Stimulated activated CD8-positive, alpha-beta memory T cell treated with anti-CD3 and anti-CD28 coated beads, Interleukin-4, amount 100 ng/mL, for 4 hours (primary cell): ENCODE data around the gene SLC39A11.

Experiments
- DNase-seq, 2 donors: peaks; one replicate each; pipeline ENCODE4 v3.0.0-alpha.2; 2020; ENCODE audit warnings: low read depth in 2 of 2, low spot score in 1 of 2

Gene SLC39A11

DNA sequence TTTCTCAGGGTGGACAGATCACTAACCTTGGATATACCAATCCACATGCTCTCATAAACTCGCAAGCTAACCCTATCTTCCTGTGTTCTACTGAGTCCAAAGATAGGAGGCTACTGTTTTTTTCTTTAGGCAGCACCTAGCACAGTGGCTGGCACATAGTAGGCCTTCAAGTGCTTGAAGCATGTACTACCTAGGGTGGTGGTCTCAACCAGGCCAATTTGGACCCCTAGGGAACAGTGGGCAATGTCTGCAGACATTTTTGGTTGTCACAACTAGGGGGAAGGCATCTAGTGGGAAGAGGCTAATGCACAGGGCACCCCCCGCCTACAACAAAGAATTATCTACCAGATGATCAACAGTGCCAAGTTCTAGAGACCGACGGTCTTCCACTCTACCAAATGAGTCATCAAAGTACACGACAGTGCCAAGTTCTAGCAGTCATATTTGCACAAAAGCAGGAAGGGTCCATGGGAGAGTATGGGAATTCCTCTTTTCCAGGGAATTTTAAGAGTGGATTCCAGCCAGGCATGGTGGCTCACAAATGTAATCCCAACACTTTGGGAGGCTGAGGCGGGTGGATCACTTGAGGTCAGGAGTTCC, 390.3 kb downstream of the SLC39A11 start:
- no peak for DNase-seq

DNA sequence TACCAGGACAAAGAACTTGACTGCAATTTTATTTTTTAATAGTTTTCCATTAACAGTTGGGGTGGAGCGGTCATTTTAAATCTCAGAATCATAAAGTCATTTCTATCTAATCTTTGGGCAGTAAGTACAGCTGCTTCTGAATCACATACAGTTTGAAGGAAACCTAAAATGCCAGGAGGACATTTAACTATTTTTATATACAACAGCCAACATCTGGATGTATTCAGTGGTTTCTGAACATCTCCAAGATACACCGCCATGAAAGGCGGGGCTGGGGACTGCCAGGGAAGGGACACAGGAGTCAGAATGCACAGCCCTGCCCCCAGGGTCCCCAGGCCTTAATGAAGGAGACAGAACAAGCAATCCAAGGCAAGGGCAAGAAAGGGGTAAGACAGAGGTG, 392.3 kb downstream of the SLC39A11 start:
- no peak for DNase-seq

- no peak for DNase-seq
Observed at GRCh38 chr17:72699545-72699944, 392.9 kb downstream of the SLC39A11 start.

- no peak for DNase-seq
Observed at GRCh38 chr17:72697602-72698146, 394.8 kb downstream of the SLC39A11 start.

DNA sequence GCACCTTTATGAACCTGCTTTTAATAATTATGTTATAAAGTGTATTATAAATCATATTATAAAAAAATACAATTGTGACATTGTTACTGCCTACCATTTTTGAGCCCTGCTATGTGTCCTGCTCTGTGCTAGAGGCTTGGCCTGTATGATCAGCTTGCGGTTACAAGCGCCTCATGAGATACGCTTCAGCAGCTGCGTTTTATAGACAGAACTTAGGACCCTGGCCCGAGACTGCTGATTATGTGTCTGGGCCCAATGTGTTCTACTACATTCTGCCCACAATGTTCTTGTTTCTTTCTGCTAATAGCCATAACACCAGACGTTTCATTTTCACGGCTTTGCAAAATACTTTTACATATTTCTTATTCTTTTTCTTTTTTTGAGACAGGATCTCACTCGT, 395.8 kb downstream of the SLC39A11 start:
- DNase-seq = no peak

DNA sequence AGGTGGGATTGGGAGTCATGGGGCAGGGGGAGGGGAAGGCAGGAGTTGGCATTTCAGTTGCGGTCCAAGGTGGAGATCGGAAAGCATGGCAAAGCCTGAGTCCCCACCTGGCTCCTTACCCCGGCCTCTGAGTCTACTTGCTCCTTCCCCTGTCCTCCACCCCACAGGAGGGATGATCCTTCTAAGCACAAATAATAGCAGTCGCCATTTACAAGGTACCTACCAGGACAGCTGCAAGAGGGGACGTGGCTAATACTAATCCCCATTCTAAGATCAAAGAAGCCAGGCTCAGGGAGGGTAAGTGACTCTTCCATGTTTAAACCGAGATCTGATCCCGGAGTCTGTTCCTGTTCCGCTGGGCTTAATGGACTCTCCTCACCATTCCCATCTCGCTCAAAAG, 396.3 kb downstream of the SLC39A11 start:
- no peak for DNase-seq

GRCh38 chr17:72693956-72694355, 398.5 kb downstream of the SLC39A11 start:
- no peak for DNase-seq

DNA sequence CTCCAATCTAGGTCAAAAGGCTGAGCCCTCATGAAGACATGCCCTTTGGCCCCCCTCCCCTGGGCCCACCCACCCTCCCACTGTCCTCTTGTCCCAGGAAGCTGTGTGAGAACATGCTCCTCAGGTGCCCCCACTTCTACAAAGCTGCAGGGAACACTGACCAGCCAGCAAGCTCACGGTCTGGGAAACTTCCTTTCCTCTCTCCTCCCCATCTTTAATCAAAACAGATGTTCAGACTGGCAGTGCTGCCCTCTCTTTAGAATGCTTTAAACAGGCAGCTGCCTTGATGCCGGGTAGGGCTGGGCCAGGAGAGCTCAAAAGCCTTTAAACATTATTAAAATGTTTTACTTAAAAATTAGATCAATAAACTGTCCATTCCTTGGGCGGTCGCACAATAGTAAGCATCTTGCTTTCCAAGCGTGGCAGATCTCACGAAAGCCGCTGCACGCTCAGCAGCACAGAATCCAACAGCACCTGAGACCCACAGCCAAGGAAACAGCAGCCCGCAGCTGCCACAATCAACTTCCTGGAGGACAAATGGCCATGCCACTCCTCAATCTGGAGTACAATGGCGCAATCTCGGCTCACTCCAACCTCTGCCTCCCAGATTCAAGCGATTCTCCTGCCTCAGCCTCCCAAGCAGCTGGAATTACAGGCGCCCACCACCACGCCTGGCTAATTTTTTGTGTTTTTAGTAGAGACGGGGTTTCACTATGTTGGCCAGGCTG, 399.2 kb downstream of the SLC39A11 start:
- no peak for DNase-seq

GRCh38 chr17:72692676-72693075, 399.8 kb downstream of the SLC39A11 start:
- DNase-seq = no peak

DNA sequence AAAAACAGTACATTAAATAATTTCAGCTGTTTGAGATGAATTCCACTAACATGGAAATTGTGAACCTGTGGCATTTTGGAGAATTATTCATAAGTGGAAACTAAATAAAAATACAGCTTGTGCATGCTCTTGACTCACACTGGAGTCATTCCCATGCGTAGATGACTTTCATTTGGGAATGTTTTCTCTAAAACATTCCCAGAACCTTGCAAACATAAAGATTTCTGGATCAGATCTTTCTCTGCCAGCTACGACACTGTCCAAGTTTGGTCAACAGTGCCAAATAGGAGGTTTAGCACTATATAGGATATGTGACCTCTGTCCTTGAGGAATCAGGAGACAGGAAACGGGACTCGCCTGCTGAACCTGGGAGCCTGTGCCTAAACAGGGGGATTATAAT, 400.9 kb downstream of the SLC39A11 start:
- DNase-seq = no peak

DNA sequence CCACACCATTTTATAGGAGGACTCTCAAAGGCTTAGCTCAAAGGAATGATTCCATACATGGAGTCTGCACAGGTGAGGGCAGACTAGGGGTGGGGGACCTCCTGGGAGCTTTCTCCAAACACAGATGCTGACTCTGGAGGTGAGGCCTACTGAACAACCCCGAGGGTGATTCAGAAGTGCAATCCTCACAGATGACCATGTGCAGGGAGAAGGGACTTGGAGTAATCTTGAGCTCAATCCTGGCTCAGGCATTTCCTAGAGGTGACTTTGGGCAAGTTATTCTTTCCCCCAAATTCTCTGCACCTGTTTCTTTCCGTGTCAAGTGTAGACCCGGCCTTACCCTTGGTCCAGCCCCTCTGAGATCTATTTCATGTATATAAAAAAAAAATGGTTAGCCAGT, 401.5 kb downstream of the SLC39A11 start:
- DNase-seq = no peak

GRCh38 chr17:72687886-72688285, 404.6 kb downstream of the SLC39A11 start:
- no peak for DNase-seq

- DNase-seq = no peak
Observed at GRCh38 chr17:72684405-72685020, 408.0 kb downstream of the SLC39A11 start.

DNA sequence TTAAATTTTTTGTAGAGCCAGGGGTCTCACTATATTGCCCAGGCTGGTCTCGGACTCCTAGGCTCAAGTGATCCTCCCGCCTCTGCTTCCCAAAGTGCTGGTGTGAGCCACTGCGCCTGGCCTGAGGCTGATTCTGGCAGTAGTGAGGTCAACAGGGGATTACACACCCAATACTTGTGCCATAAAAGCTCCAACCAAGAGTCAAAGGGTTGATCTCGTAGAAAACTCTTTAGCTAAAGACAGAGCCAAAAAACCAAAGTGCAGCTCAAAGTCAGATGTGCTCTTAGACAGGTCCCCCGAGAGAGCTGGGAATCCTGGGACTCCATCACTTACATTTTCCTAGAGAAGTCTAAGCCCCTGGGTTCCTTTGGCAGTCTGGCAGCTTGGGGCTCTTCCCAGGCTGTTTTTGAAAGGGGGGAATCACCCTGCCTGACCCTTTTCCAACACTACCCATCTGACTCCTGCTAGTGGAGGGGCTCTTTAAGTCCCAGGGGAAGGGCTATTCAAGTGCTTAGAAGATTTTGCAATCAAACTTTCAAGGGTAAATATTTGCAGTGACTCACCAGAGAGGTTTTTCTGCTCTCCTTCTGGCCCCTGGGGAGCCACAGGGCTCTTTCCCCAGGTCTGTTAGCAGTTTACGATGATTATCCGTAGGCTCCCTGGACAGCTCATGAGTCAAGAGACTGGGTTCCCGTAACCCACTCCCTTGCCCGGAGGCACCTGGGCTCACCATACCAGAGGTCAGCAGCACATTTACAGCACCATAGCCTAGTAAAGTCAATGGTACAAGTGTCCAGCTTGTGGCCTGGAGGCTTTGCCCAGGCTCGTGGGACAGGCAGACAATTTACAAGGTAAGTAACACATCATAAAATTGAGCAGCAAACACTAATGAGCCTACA, 408.7 kb downstream of the SLC39A11 start:
- no peak for DNase-seq

- DNase-seq = no peak
Observed at GRCh38 chr17:72682605-72683004, 409.9 kb downstream of the SLC39A11 start.

- DNase-seq = no peak
Observed at GRCh38 chr17:72681844-72682243, 410.6 kb downstream of the SLC39A11 start.

- DNase-seq = no peak
Observed at GRCh38 chr17:72677714-72678390, 414.6 kb downstream of the SLC39A11 start.

DNA sequence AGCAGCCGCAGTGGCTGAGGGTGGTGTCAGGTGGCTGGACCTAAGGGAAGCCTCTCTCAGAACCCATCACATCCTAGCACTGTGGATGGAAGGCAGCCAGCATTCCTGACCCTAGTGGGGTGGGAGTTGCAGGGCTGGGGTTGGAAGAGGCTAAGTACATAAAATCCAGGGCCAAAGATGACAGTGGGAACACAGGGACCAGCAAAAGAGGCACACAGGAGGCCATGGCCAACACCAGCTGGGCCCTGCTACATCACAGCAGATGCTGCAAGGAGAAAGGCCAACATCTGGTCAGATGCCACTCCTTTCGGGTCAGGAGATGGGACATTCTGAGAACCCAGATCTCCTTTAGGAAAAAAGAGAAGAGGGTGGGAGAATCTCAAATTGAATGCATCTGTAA, 415.4 kb downstream of the SLC39A11 start:
- DNase-seq = no peak

GRCh38 chr17:72672729-72673128, 419.8 kb downstream of the SLC39A11 start:
- no peak for DNase-seq

- no peak for DNase-seq
Observed at GRCh38 chr17:72671016-72671415, 421.5 kb downstream of the SLC39A11 start.
